Lower leg skin (tissue), 3 donors: ENCODE data around the gene ARID1B.

Experiments used
- CTCF ChIP-seq, 3 donors: fragments of 450-650 bp; IDR thresholded peaks; one replicate each; pipeline ENCODE4 v1.5.1; 2016; ENCODE audit warnings: antibody characterized with exemption in 3 of 3, mild to moderate bottlenecking in 3 of 3, moderate library complexity in 2 of 3
- POLR2A ChIP-seq, 2 donors: fragments of 450-650 bp; IDR thresholded peaks; one replicate each; pipeline ENCODE4 v1.6.1; 2016 to 2017; ENCODE audit warnings: antibody characterized with exemption in 2 of 2, mild to moderate bottlenecking in 1 of 2, moderate library complexity in 1 of 2

GRCh38 chr6:156875062-156875461, 97.9 kb downstream of the ARID1B start:
- TF ChIP-seq CTCF (IDR thresholded peaks at IDR 0.05), result no peak
- no peak for TF ChIP-seq POLR2A (IDR thresholded peaks at IDR 0.05)
